Aorta (tissue), 5 donors: Measurements from ENCODE around the gene TRIM38. TPM values are rescaled to one million over a fixed set of nuclear protein-coding genes. Genes with fewer than 3 reads are reported as not detected.

Source experiments
- ATAC-seq: fragments of 200-7000 bp; cut with Tn5 transposase; one replicate; pipeline ENCODE4 v1.9.1; 2022; ENCODE audit warnings: moderate library complexity; ENCODE audit not compliant: low FRiP score
- DNase-seq, 2 donors: peaks; one replicate each; pipeline ENCODE4 v3.0.0-alpha.2; 2020
- H3K27ac ChIP-seq, 2 donors: one replicate each; pipeline ENCODE4 v1.5.1; 2013; ENCODE audit warnings: low read length in 2 of 2, mild to moderate bottlenecking in 2 of 2, moderate library complexity in 2 of 2, control low read depth in 1 of 2, inconsistent platforms in 1 of 2, low read depth in 1 of 2
- H3K27me3 ChIP-seq, 2 donors: one replicate each; pipeline ENCODE4 v1.6.1; 2013; ENCODE audit warnings: control low read depth in 1 of 2, low read length in 1 of 2, mild to moderate bottlenecking in 1 of 2, moderate library complexity in 1 of 2; ENCODE audit not compliant: insufficient read depth in 2 of 2, control insufficient read depth in 1 of 2
- H3K36me3 ChIP-seq, 2 donors: one replicate each; pipeline ENCODE4 v1.6.1; 2013; ENCODE audit warnings: control low read depth in 1 of 2, low read length in 1 of 2, mild to moderate bottlenecking in 1 of 2; ENCODE audit not compliant: insufficient read depth in 2 of 2, control insufficient read depth in 1 of 2
- H3K4me1 ChIP-seq, 2 donors: one replicate each; pipeline ENCODE4 v1.6.1; 2013; ENCODE audit warnings: low read length in 2 of 2, control low read depth in 1 of 2, mild to moderate bottlenecking in 1 of 2, moderate library complexity in 1 of 2; ENCODE audit not compliant: insufficient read depth in 2 of 2, control insufficient read depth in 1 of 2
- H3K4me3 ChIP-seq, 2 donors: one replicate each; pipeline ENCODE4 v1.5.1; 2013; ENCODE audit warnings: low read length in 2 of 2, control low read depth in 1 of 2, mild to moderate bottlenecking in 1 of 2
- H3K9me3 ChIP-seq: one replicate; pipeline ENCODE4 v1.6.1; 2013; ENCODE audit warnings: mild to moderate bottlenecking, low read length; ENCODE audit not compliant: control insufficient read depth
- WGBS, 2 donors: extraction: QIAGEN DNeasy Blood & Tissue Kit; methylation state at CpG; one replicate each; pipeline ENCODE4 v1.1.7; 2013; 5-methylcytosine and 5-hydroxymethylcytosine counted together
- intact Hi-C, 2 donors: fragments of 100-400 bp; cut with DNase I; formaldehyde crosslinking; loops; one replicate each; pipeline versions ENCODE4 v1.14.2 to v1.15.0; 2022
- long read RNA-seq, 2 donors: library from polyadenylated mRNA; unstranded; transcript quantifications; one replicate each; pipeline ENCODE4 v2.0.0, GENCODE V29; 2020 to 2021
- polyA plus RNA-seq, 2 donors: library from polyadenylated mRNA; stranded (reverse); fragments of 200-250 nt; gene quantifications; one replicate each; pipeline ENCODE4 v1.2.3, GENCODE V29; 2013
- total RNA-seq, 2 donors: library from RNA; stranded (reverse); fragmentation: NEBNext Ultra II Directional; extraction: Animal tissue kit (Norgen Biotek cat#: 25700); gene quantifications; one replicate each; pipeline ENCODE4 v1.2.1, GENCODE V29; 2021
- donor health status: healthy with polysubstance abuse.
- donor health status: Bipolar disorder and iron deficiency.
- donor health status: DM: no; HTN: no; CAD: no.
- donor health status: DM: no; HTN: no; CAD: no.
- donor health status: DM: yes; HTN: yes; CAD: no.

The TRIM38 gene, protein sequence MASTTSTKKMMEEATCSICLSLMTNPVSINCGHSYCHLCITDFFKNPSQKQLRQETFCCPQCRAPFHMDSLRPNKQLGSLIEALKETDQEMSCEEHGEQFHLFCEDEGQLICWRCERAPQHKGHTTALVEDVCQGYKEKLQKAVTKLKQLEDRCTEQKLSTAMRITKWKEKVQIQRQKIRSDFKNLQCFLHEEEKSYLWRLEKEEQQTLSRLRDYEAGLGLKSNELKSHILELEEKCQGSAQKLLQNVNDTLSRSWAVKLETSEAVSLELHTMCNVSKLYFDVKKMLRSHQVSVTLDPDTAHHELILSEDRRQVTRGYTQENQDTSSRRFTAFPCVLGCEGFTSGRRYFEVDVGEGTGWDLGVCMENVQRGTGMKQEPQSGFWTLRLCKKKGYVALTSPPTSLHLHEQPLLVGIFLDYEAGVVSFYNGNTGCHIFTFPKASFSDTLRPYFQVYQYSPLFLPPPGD
- total RNA-seq (10 to 100 TPM; 24.3 to 24.8 TPM), polyA plus RNA-seq (10 to 100 TPM in 1 of 2 donors, 1 to 10 TPM in 1; 6.4 to 11.9 TPM)
- long read RNA-seq, donor 1, full-length matches to known transcripts = 100 of 164 reads
- long read RNA-seq, donor 1, partial matches to known transcripts = 14 of 164 reads
- long read RNA-seq, donor 1, other reads (novel, unspliced or antisense) = 50 of 164 reads
- long read RNA-seq, donor 2, full-length matches to known transcripts = 9 of 19 reads
- long read RNA-seq, donor 2, partial matches to known transcripts = 2 of 19 reads
- long read RNA-seq, donor 2, other reads (novel, unspliced or antisense) = 8 of 19 reads

DNA sequence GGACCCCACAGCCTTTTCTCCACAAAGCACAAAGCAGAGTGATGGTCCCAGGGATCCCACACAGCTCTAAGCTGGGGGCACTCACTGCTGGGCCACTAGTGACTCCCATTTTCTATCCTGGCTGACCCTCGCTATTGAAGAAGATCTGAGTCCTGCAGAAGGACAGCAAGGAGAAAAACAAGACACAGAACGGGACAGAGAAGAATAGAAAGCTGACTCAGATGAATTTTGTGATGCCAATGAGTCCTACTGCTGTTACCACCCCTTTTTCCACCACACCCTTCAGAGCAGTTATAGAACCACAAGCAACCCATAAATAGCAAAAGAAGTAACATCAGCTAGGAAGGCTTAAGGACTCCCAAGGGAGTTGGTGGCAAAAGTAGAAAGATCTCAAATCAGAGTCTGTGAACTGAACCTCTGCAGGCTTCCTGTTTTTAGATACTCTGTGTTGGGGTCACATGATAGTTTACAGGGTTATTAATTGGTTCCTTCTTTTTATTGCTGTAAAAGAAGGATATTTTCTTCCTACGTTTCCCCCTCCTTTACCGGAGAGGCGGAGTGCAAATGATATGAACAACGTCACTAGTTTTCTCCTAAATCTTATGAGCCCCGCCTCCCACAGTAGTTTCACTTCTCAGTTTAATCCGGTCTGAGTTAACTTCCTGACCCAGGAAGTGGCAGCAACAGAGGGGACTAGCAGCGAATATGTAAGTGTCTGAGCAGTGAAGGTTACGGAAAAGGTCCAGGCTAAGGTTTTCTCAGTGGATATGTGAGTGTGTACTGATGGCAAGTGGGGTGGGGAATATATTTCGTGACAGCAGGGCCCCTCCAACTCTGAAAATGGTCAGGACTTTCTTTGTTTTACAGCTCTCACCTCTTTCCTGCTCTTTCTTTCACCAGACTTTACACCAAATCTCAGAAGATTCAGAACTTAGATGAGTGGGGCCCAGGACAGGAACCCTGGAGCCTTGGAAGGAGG is at the start of gene TRIM38:
Gene TRIM38 (plus strand): TSS at position 654 of the 979 bp plus-strand sequence. CDS start 3,721 bp downstream, outside the sequence.
- Histone ChIP-seq H3K4me1 (peaks cover 0 to 15% of the 10 kb centered on the region in 2 donors), H3K9me3 (peaks cover 2% of the 10 kb centered on the region), H3K4me3 (peak within 1 kb of the TSS; percentile 95 to 99), H3K27me3 (no peaks in the 10 kb centered on the region), H3K27ac (peak within 1 kb of the TSS; percentile 98 to 99), H3K36me3 (no peaks in the 10 kb centered on the region)
- DNase-seq = peak; percentile 61 to 79
- WGBS, 2 donors = 0 to 1% methylated on average over 11 of the region's 11 CpGs
- peak; percentile 93 for ATAC-seq
- intact Hi-C loops = no loop called here

DNA sequence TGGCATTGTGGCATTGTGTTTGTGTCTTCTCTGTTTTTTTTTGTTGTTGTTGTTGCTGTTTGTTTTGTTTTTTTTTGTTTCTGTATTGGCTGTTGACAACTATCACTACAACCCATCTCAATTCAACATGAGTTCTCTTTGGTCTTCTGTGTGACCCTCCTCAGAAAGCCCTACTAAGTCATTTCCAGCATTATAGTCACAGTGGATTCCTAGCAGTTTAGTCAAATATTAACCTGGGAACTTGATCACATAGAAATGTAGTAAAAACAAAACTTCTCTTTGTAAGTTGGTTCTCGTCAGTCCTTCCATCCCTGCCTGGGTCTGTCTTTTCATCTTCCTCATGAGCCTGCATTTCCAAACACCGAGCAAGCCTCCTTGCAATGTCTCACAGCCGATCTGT is 48.9 kb upstream of the TRIM38 start:
- Histone ChIP-seq H3K9me3 (no peaks in the 10 kb centered on the region), H3K4me3 (no peak overlapping the region), H3K4me1 (no peaks in the 10 kb centered on the region), H3K27ac (no peak overlapping the region), H3K27me3 (no peaks in the 10 kb centered on the region), H3K36me3 (no peaks in the 10 kb centered on the region)
- ATAC-seq = no peak
- intact Hi-C loops = no loop called here
- no peak for DNase-seq
- 80 to 82% methylated on average over 3 of the region's 3 CpGs for WGBS, 2 donors

DNA sequence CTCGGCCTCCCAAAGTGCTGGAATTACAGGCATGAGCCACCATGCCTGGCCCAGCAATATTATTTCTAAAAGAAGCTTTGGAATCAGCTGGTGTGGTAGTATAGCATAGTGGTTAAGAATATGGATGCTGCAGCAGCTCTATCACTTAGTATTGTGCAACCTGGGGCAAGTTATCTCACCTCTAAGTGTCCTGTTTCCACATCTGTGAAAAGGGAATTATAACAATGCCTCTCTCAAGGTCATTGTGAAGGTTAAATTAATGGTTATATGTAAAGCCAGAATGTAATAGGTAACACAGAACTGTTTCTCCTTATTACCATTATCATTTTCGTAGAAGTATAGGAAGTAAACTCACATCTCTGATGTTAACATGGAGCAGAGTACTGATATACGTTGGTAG is 46.3 kb upstream of the TRIM38 start:
- H3K9me3 ChIP-seq = no peaks in the 10 kb centered on the region
- H3K27me3 ChIP-seq = no peaks in the 10 kb centered on the region
- intact Hi-C loops = no loop called here
- no peak overlapping the region for H3K4me3 ChIP-seq
- ATAC-seq (no peak), DNase-seq (no peak)
- 94 to 95% methylated on average over 3 of the region's 3 CpGs for WGBS, 2 donors
- H3K27ac ChIP-seq = no peak overlapping the region
- no peaks in the 10 kb centered on the region for H3K36me3 ChIP-seq
- H3K4me1 ChIP-seq = no peaks in the 10 kb centered on the region

DNA sequence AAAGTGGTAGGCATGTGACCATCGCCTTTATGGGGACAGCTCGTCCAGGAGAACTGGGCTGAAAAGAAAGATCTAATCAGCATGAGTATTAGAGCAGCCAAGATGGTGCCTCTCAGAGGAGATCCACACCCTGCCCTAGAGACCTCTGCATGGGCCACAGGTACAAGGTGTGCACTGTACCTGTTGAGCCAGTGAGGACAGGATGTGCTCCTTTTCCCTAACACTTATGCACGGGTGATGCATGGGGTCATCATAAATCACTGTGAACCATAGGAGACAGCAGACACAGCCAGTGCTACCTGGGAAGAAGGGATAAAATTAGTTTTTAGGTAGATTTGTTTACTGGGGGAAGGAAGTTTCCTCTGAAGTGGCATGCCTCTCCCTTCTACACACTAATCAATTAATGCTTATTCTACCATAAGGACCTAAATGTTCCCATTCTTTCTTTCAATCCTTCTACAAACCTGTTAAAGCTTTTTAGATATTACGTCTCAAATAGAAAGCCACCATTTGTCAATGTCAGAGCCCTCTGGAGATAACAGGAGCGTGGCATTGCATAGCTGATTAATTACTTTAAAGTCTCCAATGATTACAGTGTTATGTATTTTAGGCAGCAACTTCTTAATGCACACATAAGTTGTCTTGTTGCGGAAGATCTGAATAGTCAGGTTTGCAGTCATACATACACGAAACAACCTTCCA is 45.7 kb upstream of the TRIM38 start:
- Histone ChIP-seq H3K27me3 (no peaks in the 10 kb centered on the region), H3K9me3 (no peaks in the 10 kb centered on the region), H3K27ac (no peak overlapping the region), H3K4me1 (no peaks in the 10 kb centered on the region), H3K4me3 (no peak overlapping the region), H3K36me3 (no peaks in the 10 kb centered on the region)
- DNase-seq = no peak
- WGBS, 2 donors = 93% methylated on average over 7 of the region's 7 CpGs
- ATAC-seq = no peak
- intact Hi-C loops = no loop called here

DNA sequence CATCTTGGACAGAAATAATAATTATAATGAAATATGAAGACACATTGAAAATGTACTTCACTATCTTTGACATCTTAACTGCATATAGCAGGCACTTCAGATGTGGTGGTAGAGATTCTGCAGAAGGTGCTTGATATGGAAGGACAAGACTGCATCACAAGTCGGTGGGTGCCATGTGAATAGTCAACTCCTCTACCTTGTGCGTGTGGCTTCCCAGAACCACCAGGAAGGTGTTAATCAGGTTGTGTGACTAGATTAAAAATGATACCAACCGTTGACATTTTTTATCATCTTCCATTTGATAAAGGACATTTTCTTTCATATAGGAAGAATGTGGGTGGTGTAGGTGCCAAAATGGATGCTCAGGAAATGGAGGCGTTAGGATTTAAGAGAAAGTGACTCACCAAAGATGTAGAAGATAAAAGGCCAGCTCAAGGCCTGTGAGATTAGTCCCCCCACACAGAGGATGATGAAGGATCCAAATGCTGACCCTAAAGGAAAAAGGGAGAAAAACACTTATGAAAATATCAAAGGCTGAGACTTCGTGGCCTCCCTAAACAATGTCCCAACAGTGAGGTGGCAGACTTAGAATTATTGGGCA is 44.4 kb upstream of the TRIM38 start:
- intact Hi-C loops = no loop called here
- ATAC-seq (no peak), DNase-seq (no peak)
- H3K27ac ChIP-seq = no peak overlapping the region
- no peaks in the 10 kb centered on the region for H3K36me3 ChIP-seq
- no peaks in the 10 kb centered on the region for H3K27me3 ChIP-seq
- 84 to 85% methylated on average over 5 of the region's 5 CpGs for WGBS, 2 donors
- no peak overlapping the region for H3K4me3 ChIP-seq
- H3K4me1 ChIP-seq = no peaks in the 10 kb centered on the region
- no peaks in the 10 kb centered on the region for H3K9me3 ChIP-seq

DNA sequence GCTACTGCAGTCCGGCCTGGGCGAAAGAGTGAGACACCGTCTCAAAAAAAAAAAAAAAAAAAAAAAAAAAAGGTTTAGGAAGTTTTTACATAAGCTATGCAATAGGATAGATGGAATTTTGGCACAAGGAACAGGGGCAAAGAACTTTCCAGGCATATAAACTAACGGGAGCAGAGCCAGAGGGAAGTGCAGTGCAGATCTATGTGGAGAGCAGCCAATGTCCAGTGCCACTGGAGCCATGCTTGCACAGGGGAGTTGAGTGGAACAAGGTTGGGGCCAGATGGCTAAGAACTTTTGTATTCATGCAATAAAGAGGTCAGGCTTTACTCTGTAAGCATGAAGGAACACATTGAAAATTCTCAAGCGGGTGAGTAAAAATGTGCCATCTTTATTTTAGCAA is 42.9 kb upstream of the TRIM38 start:
- Histone ChIP-seq H3K4me1 (no peaks in the 10 kb centered on the region), H3K27ac (no peak overlapping the region), H3K4me3 (no peak overlapping the region), H3K27me3 (no peaks in the 10 kb centered on the region), H3K36me3 (no peaks in the 10 kb centered on the region), H3K9me3 (no peaks in the 10 kb centered on the region)
- no peak for ATAC-seq
- intact Hi-C loops = no loop called here
- 66 to 79% methylated on average over 4 to 5 of the region's 5 CpGs for WGBS, 2 donors
- no peak for DNase-seq

DNA sequence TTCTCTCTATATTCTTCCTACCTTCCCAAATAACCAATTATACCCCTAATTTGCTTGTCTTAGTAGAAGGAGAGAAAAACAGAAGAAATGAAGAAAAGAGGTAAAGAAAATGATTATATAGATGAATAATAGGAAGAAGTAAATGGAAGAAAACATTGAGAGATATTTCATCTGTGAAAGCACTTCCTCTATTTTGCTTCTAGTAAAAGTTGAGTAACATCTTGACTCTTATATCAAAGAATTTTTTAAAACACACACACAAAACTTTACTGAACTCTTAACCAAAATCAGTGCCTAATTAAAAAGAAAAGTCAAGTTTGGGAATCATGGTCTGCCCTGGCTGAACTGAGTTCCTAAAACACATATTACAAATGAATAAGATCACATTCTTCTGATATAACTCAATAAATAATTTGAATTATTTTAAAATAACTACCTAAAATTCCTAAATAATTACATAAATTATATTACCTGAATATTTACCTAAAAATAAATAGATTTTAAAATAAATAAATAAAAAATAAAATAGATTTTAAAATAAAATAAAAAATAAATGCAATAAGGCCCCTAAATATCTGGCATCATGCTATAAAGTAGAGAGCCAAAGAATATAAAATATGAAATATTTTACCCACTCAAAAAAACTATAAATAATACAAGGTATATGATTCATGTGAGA is 40.9 kb upstream of the TRIM38 start:
- no peak for ATAC-seq
- no peaks in the 10 kb centered on the region for H3K27me3 ChIP-seq
- no peaks in the 10 kb centered on the region for H3K36me3 ChIP-seq
- no peak overlapping the region for H3K4me3 ChIP-seq
- H3K9me3 ChIP-seq = no peaks in the 10 kb centered on the region
- no peak overlapping the region for H3K27ac ChIP-seq
- no peaks in the 10 kb centered on the region for H3K4me1 ChIP-seq
- no peak for DNase-seq
- intact Hi-C loops = no loop called here
